H9 (cell line): ENCODE measurements around the gene CHST13. TPM values are rescaled to one million over a fixed set of nuclear protein-coding genes. Genes with fewer than 3 reads are reported as not detected.

ENCODE experiments used
- DNase-seq: peaks from one replicate; pipeline ENCODE4 v3.0.0-alpha.2; 2017
- H2AFZ ChIP-seq: one replicate; pipeline ENCODE4 v1.6.1; 2013; ENCODE audit warnings: mild to moderate bottlenecking, low read length, control low read depth, moderate library complexity
- H2AK5ac ChIP-seq: 2 replicates; pipeline ENCODE4 v1.6.1; 2013; ENCODE audit warnings: low read length, control low read depth, mixed read lengths; ENCODE audit not compliant: insufficient read length
- H2BK120ac ChIP-seq: one replicate; pipeline ENCODE4 v1.6.1; 2013; ENCODE audit warnings: low read depth, mild to moderate bottlenecking, low read length, control low read depth, inconsistent platforms; ENCODE audit not compliant: poor library complexity, severe bottlenecking
- H2BK12ac ChIP-seq: 2 replicates; pipeline ENCODE4 v1.6.1; 2013; ENCODE audit warnings: low read length, control low read depth, mixed read lengths, low read depth; ENCODE audit not compliant: insufficient read length
- H2BK15ac ChIP-seq: 2 replicates; pipeline ENCODE4 v1.6.1; 2013; ENCODE audit warnings: low read depth, low read length, control low read depth
- H2BK20ac ChIP-seq: one replicate; pipeline ENCODE4 v1.6.1; 2013; ENCODE audit warnings: low read depth, mild to moderate bottlenecking, low read length, control low read depth, inconsistent platforms; ENCODE audit not compliant: poor library complexity, severe bottlenecking
- H2BK5ac ChIP-seq: 2 replicates; pipeline ENCODE4 v1.6.1; 2013; ENCODE audit warnings: low read length, control low read depth, mixed read lengths; ENCODE audit not compliant: insufficient read length
- H3K14ac ChIP-seq: 2 replicates; pipeline ENCODE4 v1.6.1; 2013; ENCODE audit warnings: low read length, control low read depth; ENCODE audit not compliant: insufficient read depth
- H3K18ac ChIP-seq: 2 replicates; pipeline ENCODE4 v1.6.1; 2013; ENCODE audit warnings: low read depth, mild to moderate bottlenecking, mixed read lengths, low read length, control low read depth; ENCODE audit not compliant: insufficient read length
- H3K23ac ChIP-seq: 2 replicates; pipeline ENCODE4 v1.6.1; 2013; ENCODE audit warnings: low read length, control low read depth, mixed read lengths, low read depth; ENCODE audit not compliant: insufficient read length
- H3K23me2 ChIP-seq: 2 replicates; pipeline ENCODE4 v1.6.1; 2013; ENCODE audit warnings: low read depth, mild to moderate bottlenecking, mixed read lengths, low read length, control low read depth; ENCODE audit not compliant: insufficient read length, poor library complexity, severe bottlenecking
- H3K27ac ChIP-seq: 2 replicates; pipeline ENCODE4 v1.5.1; 2013; ENCODE audit warnings: low read length, control low read depth, mixed read lengths, low read depth; ENCODE audit not compliant: insufficient read length
- H3K27me3 ChIP-seq: 2 replicates; pipeline ENCODE4 v1.6.1; 2013; ENCODE audit warnings: low read length, control low read depth, inconsistent platforms; ENCODE audit not compliant: insufficient read depth
- H3K4ac ChIP-seq: 2 replicates; pipeline ENCODE4 v1.6.1; 2013; ENCODE audit warnings: low read depth, mild to moderate bottlenecking, control low read depth, inconsistent platforms, low read length, moderate library complexity
- H3K4me1 ChIP-seq: 2 replicates; pipeline ENCODE4 v1.6.1; 2013; ENCODE audit warnings: low read length, control low read depth, inconsistent platforms; ENCODE audit not compliant: insufficient read depth
- H3K4me2 ChIP-seq: 2 replicates; pipeline ENCODE4 v1.6.1; 2013; ENCODE audit warnings: low read length, control low read depth, mixed read lengths; ENCODE audit not compliant: insufficient read length, insufficient read depth
- H3K56ac ChIP-seq: 2 replicates; pipeline ENCODE4 v1.6.1; 2013; ENCODE audit warnings: low read depth, mild to moderate bottlenecking, mixed read lengths, low read length, control low read depth; ENCODE audit not compliant: insufficient read length
- H3K79me1 ChIP-seq: 2 replicates; pipeline ENCODE4 v1.6.1; 2013; ENCODE audit warnings: low read depth, mild to moderate bottlenecking, moderate library complexity, low read length, control low read depth, inconsistent platforms; ENCODE audit not compliant: insufficient read depth, poor library complexity, severe bottlenecking
- H3K79me2 ChIP-seq: 2 replicates; pipeline ENCODE4 v1.6.1; 2013; ENCODE audit warnings: low read length, control low read depth, inconsistent platforms; ENCODE audit not compliant: insufficient read depth
- H3K9ac ChIP-seq: 2 replicates; pipeline ENCODE4 v1.6.1; 2013; ENCODE audit warnings: low read length, control low read depth, mixed read lengths; ENCODE audit not compliant: insufficient read length; ENCODE audit errors: extremely low read depth
- H3K9me3 ChIP-seq: one replicate; pipeline ENCODE4 v1.6.1; 2013; ENCODE audit warnings: low read depth, low read length, inconsistent platforms; ENCODE audit not compliant: control insufficient read depth
- H3T11ph ChIP-seq: one replicate; pipeline ENCODE4 v1.6.1; 2013; ENCODE audit warnings: mild to moderate bottlenecking, low read length, control low read depth, inconsistent platforms
- H4K20me1 ChIP-seq: one replicate; pipeline ENCODE4 v1.6.1; 2013; ENCODE audit not compliant: control insufficient read depth, insufficient read length, insufficient read depth
- H4K5ac ChIP-seq: 2 replicates; pipeline ENCODE4 v1.6.1; 2013; ENCODE audit warnings: low read depth, mild to moderate bottlenecking, mixed read lengths, low read length, control low read depth; ENCODE audit not compliant: insufficient read length
- H4K8ac ChIP-seq: replicated peaks from 2 replicates; pipeline ENCODE4 v1.6.1; 2013; ENCODE audit warnings: low read length, control low read depth, mixed read lengths, low read depth; ENCODE audit not compliant: insufficient read length
- H4K91ac ChIP-seq: 2 replicates; pipeline ENCODE4 v1.6.1; 2013; ENCODE audit warnings: low read depth, mild to moderate bottlenecking, moderate library complexity, mixed read lengths, low read length, control low read depth; ENCODE audit not compliant: insufficient read length
- H3K27ac Mint-ChIP-seq, 3 experiments: 2 replicates in 2 of 3; 3 replicates in 1 of 3; pipeline ENCODE4 v1.8.0; 2020 to 2021; ENCODE audit warnings: mixed read lengths in 3 of 3, mild to moderate bottlenecking in 1 of 3, moderate library complexity in 1 of 3
- H3K27me3 Mint-ChIP-seq: 2 replicates; pipeline ENCODE4 v1.8.0; 2021; ENCODE audit warnings: low read depth, mild to moderate bottlenecking, moderate library complexity, mixed read lengths
- H3K36me3 Mint-ChIP-seq, 3 experiments: 2 replicates in 2 of 3; 3 replicates in 1 of 3; pipeline ENCODE4 v1.8.0; 2020 to 2021; ENCODE audit warnings: low read depth in 3 of 3, mixed read lengths in 3 of 3; ENCODE audit not compliant: insufficient read depth in 1 of 3
- H3K4me1 Mint-ChIP-seq, 2 experiments: 2 replicates each; pipeline ENCODE4 v1.8.0; 2020; ENCODE audit warnings: mixed read lengths in 2 of 2
- H3K4me3 Mint-ChIP-seq, 2 experiments: 2 replicates in 1 of 2; 3 replicates in 1 of 2; pipeline ENCODE4 v1.8.0; 2020 to 2021; ENCODE audit warnings: mild to moderate bottlenecking in 2 of 2, mixed read lengths in 2 of 2, moderate library complexity in 1 of 2
- H3K9me3 Mint-ChIP-seq, 2 experiments: 2 replicates in 1 of 2; 3 replicates in 1 of 2; pipeline ENCODE4 v1.8.0; 2020; ENCODE audit warnings: mild to moderate bottlenecking in 2 of 2, mixed read lengths in 2 of 2, moderate library complexity in 1 of 2
- CTCF ChIP-seq: fragments of 200-600 bp; sonication (generic); conservative IDR thresholded peaks from 3 replicates; pipeline ENCODE4 v1.8.0; 2021; ENCODE audit warnings: antibody characterized with exemption, mild to moderate bottlenecking
- WGBS: extraction: QIAGEN DNeasy Blood & Tissue Kit; methylation state at CpG from one replicate; pipeline ENCODE4 v1.1.7; 2013; ENCODE audit warnings: missing lambda C conversion rate, low lambda C conversion rate, mixed read lengths; ENCODE audit not compliant: insufficient read length; ENCODE audit errors: extremely low coverage; 5-methylcytosine and 5-hydroxymethylcytosine counted together
- total RNA-seq: library from RNA; stranded (reverse); gene quantifications from 2 replicates; pipeline ENCODE4 v1.2.1, GENCODE V29; 2021

The CHST13 gene
- total RNA-seq, 1 experiment from 2014 or later: 0.85 TPM

GRCh38 chr3:126540951-126541627 lies 17.1 kb downstream of the CHST13 start:
- H3K23me2 ChIP-seq: no peaks in the 10 kb centered on the region
- Mint-ChIP-seq H3K4me3 (no peak overlapping the region), H3K4me1 (peaks cover 0 to 6% of the 10 kb centered on the region in 2 experiments; a peak in 2 of 4 replicates), H3K27me3 (no peaks in the 10 kb centered on the region; the same call in 1 of the 2 replicates), H3K27ac (no peak overlapping the region), H3K9me3 (no peaks in the 10 kb centered on the region), H3K36me3 (peaks cover 0 to 3% (median 0%) of the 10 kb centered on the region in 3 experiments; a peak in 2 of 7 replicates)
- no peak overlapping the region for H3K56ac ChIP-seq
- no CpG with 5 or more reads among the region's 24 CpGs for WGBS
- H4K20me1 ChIP-seq: peaks cover 3% of the 10 kb centered on the region
- H3K9me3 ChIP-seq: no peaks in the 10 kb centered on the region
- no peaks in the 10 kb centered on the region for H3K4me1 ChIP-seq
- H4K5ac ChIP-seq: no peak overlapping the region
- no peak overlapping the region for H2BK12ac ChIP-seq
- peak; percentile 25 for DNase-seq
- H4K8ac ChIP-seq: no peak overlapping the region
- no peak overlapping the region for H2AFZ ChIP-seq
- H2AK5ac ChIP-seq: no peak overlapping the region
- no peak overlapping the region for H4K91ac ChIP-seq
- no peak overlapping the region for H3K14ac ChIP-seq
- H2BK5ac ChIP-seq: no peak overlapping the region
- H3K79me2 ChIP-seq: no peaks in the 10 kb centered on the region
- H3K4ac ChIP-seq: no peak overlapping the region
- H3K27ac ChIP-seq: no peak overlapping the region
- no peak for TF ChIP-seq CTCF
- no peak overlapping the region for H3K9ac ChIP-seq
- no peak overlapping the region for H3T11ph ChIP-seq
- no peak overlapping the region for H3K23ac ChIP-seq
- H3K18ac ChIP-seq: no peak overlapping the region
- H2BK15ac ChIP-seq: no peak overlapping the region
- H2BK120ac ChIP-seq: no peak overlapping the region
- H3K27me3 ChIP-seq: no peaks in the 10 kb centered on the region
- no peaks in the 10 kb centered on the region for H3K79me1 ChIP-seq
- H3K4me2 ChIP-seq: no peak overlapping the region
- no peak overlapping the region for H2BK20ac ChIP-seq
